ENCODE measurements around the gene PATJ. TPM values are rescaled to one million over a fixed set of nuclear protein-coding genes. Genes with fewer than 3 reads are reported as not detected.
"Not testable (repeated sequence)": the region's sequence is repeated elsewhere in the genome, so short reads cannot be mapped to it uniquely, and the experiment has no call there.

PATJ gene
- total and polyA plus RNA-seq, 2 donors (not counting 1 experiment from before 2014, with no cell fraction given) = 8.0 to 45.3 TPM

- intact Hi-C loops (cut with micrococcal nuclease) = no loop called here
- Histone ChIP-seq H3K4me3 (ENCODE audit: control extremely low read depth in 1 of 5, extremely low read depth in 1 of 5, insufficient read depth in 1 of 5, low read depth in 2 of 5, low read length in 4 of 5) (no peak overlapping the region), H3K4me1 (ENCODE audit: control insufficient read depth in 2 of 2, insufficient read depth in 2 of 2, low read length in 2 of 2) (no peaks in the 10 kb centered on the region), H3K27ac (ENCODE audit: low read length in 2 of 2) (no peak overlapping the region), H3K9me3 (ENCODE audit: control extremely low read depth in 1 of 3, control insufficient read depth in 2 of 3, insufficient read depth in 1 of 3, low read length in 2 of 3) (no peaks in the 10 kb centered on the region), H2AFZ (ENCODE audit: insufficient read depth, low read depth, low read length, poor library complexity, severe bottlenecking) (no peak overlapping the region), H3K36me3 (replicated peaks in 1 of 2; ENCODE audit: control extremely low read depth in 1 of 2, control insufficient read depth in 1 of 2, extremely low read depth in 1 of 2, insufficient read depth in 2 of 2, low read length in 1 of 2) (no peaks in the 10 kb centered on the region), H3K4me2 (replicated peaks; ENCODE audit: low read depth, low read length, poor library complexity, severe bottlenecking) (no peak overlapping the region), H3K79me2 (ENCODE audit: control insufficient read depth, insufficient read depth, low read length) (no peaks in the 10 kb centered on the region), H4K20me1 (ENCODE audit: control insufficient read depth, insufficient read depth, low read length, poor library complexity, severe bottlenecking) (no peaks in the 10 kb centered on the region), H3K27me3 (replicated peaks in 1 of 4; ENCODE audit: control extremely low read depth in 1 of 4, control insufficient read depth in 3 of 4, insufficient read depth in 4 of 4, low read length in 3 of 4) (no peaks in the 10 kb centered on the region), H3K9ac (ENCODE audit: low read length) (no peak overlapping the region)
- no peak for TF ChIP-seq CTCF (IDR thresholded peaks at IDR 0.05)
- no peak for TF ChIP-seq EZH2 (IDR thresholded peaks at IDR 0.05; ENCODE audit: borderline replicate concordance, insufficient read depth, low read depth, low read length, poor library complexity, severe bottlenecking)
- no peak for DNase-seq
- no peak overlapping the region for H3K27ac Mint-ChIP-seq
- 50% methylated on average over 1 of the region's 1 CpG for WGBS (ENCODE audit: insufficient coverage)
- ChIA-PET CTCF (no interaction called here), POLR2A (no interaction called here)
- H3K4me3 Mint-ChIP-seq = no peak overlapping the region
- peaks cover 7% of the 10 kb centered on the region for H3K27me3 Mint-ChIP-seq
- no peaks in the 10 kb centered on the region for H3K9me3 Mint-ChIP-seq (ENCODE audit: insufficient read depth)
- no peaks in the 10 kb centered on the region for H3K4me1 Mint-ChIP-seq
- no peak for ATAC-seq (ENCODE audit: low read depth)
Measured at GRCh38 chr1:62177621-62178020, 435.3 kb downstream of the PATJ start.

DNA sequence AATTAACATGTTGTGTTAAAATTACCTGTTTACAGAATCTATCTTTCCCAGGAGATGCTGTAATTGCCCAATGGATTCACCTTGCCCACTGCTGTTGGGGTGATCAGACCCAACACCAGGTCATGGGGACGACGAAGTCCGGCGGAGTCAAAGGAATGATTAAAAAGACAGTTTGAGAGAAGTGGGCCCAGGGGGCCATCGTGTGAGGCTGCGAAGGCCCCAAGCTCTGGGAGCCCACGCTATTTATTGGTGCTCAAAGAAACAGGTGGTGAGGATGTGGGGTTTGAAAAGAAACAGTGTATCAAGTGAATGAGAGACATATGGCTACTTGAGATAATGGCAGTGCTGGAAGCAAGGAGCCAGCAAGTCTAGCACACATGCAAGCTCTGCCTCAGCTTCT, 436.1 kb downstream of the PATJ start:
- no peak for DNase-seq
- ATAC-seq (ENCODE audit: low read depth) = no peak
- TF ChIP-seq EZH2 (IDR thresholded peaks at IDR 0.05; ENCODE audit: borderline replicate concordance, insufficient read depth, low read depth, low read length, poor library complexity, severe bottlenecking) = no peak
- no peak for TF ChIP-seq CTCF (IDR thresholded peaks at IDR 0.05)
- no peaks in the 10 kb centered on the region for H3K9me3 Mint-ChIP-seq (ENCODE audit: insufficient read depth)
- H4K20me1 ChIP-seq (ENCODE audit: control insufficient read depth, insufficient read depth, low read length, poor library complexity, severe bottlenecking) = no peaks in the 10 kb centered on the region
- 87% methylated on average over 7 of the region's 7 CpGs for WGBS (ENCODE audit: insufficient coverage)
- no peaks in the 10 kb centered on the region for H3K79me2 ChIP-seq (ENCODE audit: control insufficient read depth, insufficient read depth, low read length)
- H3K27ac ChIP-seq (ENCODE audit: low read length in 2 of 2) = no peak overlapping the region
- ChIA-PET CTCF (interaction anchor here (2.0 kb wide), 1 partner anchor 568 kb away, joined by 9 read pairs; no protein-coding TSS in a partner anchor), POLR2A (no interaction called here)
- intact Hi-C loops (cut with micrococcal nuclease) = no loop called here
- H3K4me2 ChIP-seq (replicated peaks; ENCODE audit: low read depth, low read length, poor library complexity, severe bottlenecking) = no peak overlapping the region
- no peaks in the 10 kb centered on the region for H3K9me3 ChIP-seq (ENCODE audit: control extremely low read depth in 1 of 3, control insufficient read depth in 2 of 3, insufficient read depth in 1 of 3, low read length in 2 of 3)
- H3K27me3 Mint-ChIP-seq = peaks cover 7% of the 10 kb centered on the region
- H3K4me3 Mint-ChIP-seq = no peak overlapping the region
- no peaks in the 10 kb centered on the region for H3K27me3 ChIP-seq (replicated peaks in 1 of 4; ENCODE audit: control extremely low read depth in 1 of 4, control insufficient read depth in 3 of 4, insufficient read depth in 4 of 4, low read length in 3 of 4)
- no peaks in the 10 kb centered on the region for H3K4me1 ChIP-seq (ENCODE audit: control insufficient read depth in 2 of 2, insufficient read depth in 2 of 2, low read length in 2 of 2)
- H2AFZ ChIP-seq (ENCODE audit: insufficient read depth, low read depth, low read length, poor library complexity, severe bottlenecking) = no peak overlapping the region
- H3K4me1 Mint-ChIP-seq = no peaks in the 10 kb centered on the region
- H3K27ac Mint-ChIP-seq = no peak overlapping the region
- H3K36me3 ChIP-seq (replicated peaks in 1 of 2; ENCODE audit: control extremely low read depth in 1 of 2, control insufficient read depth in 1 of 2, extremely low read depth in 1 of 2, insufficient read depth in 2 of 2, low read length in 1 of 2) = no peaks in the 10 kb centered on the region
- H3K9ac ChIP-seq (ENCODE audit: low read length) = no peak overlapping the region
- H3K4me3 ChIP-seq (ENCODE audit: control extremely low read depth in 1 of 5, extremely low read depth in 1 of 5, insufficient read depth in 1 of 5, low read depth in 2 of 5, low read length in 4 of 5) = no peak overlapping the region

- H3K9ac ChIP-seq (ENCODE audit: low read length); H3K9me3 ChIP-seq (ENCODE audit: control extremely low read depth in 1 of 3, control insufficient read depth in 2 of 3, insufficient read depth in 1 of 3, low read length in 2 of 3); H3K9me3 Mint-ChIP-seq (ENCODE audit: insufficient read depth); DNase-seq; POLR2A ChIA-PET; H3K4me1 Mint-ChIP-seq; H3K79me2 ChIP-seq (ENCODE audit: control insufficient read depth, insufficient read depth, low read length); ATAC-seq (ENCODE audit: low read depth); H2AFZ ChIP-seq (ENCODE audit: insufficient read depth, low read depth, low read length, poor library complexity, severe bottlenecking); intact Hi-C loops (cut with micrococcal nuclease); H3K4me1 ChIP-seq (ENCODE audit: control insufficient read depth in 2 of 2, insufficient read depth in 2 of 2, low read length in 2 of 2); H3K4me3 Mint-ChIP-seq; H4K20me1 ChIP-seq (ENCODE audit: control insufficient read depth, insufficient read depth, low read length, poor library complexity, severe bottlenecking); H3K27me3 ChIP-seq (replicated peaks in 1 of 4; ENCODE audit: control extremely low read depth in 1 of 4, control insufficient read depth in 3 of 4, insufficient read depth in 4 of 4, low read length in 3 of 4); H3K27ac ChIP-seq (ENCODE audit: low read length in 2 of 2); H3K4me3 ChIP-seq (ENCODE audit: control extremely low read depth in 1 of 5, extremely low read depth in 1 of 5, insufficient read depth in 1 of 5, low read depth in 2 of 5, low read length in 4 of 5); H3K27ac Mint-ChIP-seq; H3K36me3 ChIP-seq (replicated peaks in 1 of 2; ENCODE audit: control extremely low read depth in 1 of 2, control insufficient read depth in 1 of 2, extremely low read depth in 1 of 2, insufficient read depth in 2 of 2, low read length in 1 of 2); H3K4me2 ChIP-seq (replicated peaks; ENCODE audit: low read depth, low read length, poor library complexity, severe bottlenecking): not testable (repeated sequence)
- H3K27me3 Mint-ChIP-seq = peaks cover 10% of the 10 kb centered on the region
- WGBS (ENCODE audit: insufficient coverage) = 95% methylated on average over 4 of the region's 4 CpGs
- CTCF ChIA-PET = interaction anchor here (2.0 kb wide), 1 partner anchor 566 kb away, joined by 9 read pairs; no protein-coding TSS in a partner anchor
Measured at GRCh38 chr1:62180054-62180453, 437.8 kb downstream of the PATJ start.
